Left cardiac atrium (tissue), 4 donors: ENCODE data around the gene TPD52L2. TPM values are rescaled to one million over a fixed set of nuclear protein-coding genes. Genes with fewer than 3 reads are reported as not detected.
"Not testable (repeated sequence)": the region's sequence is repeated elsewhere in the genome, so short reads cannot be mapped to it uniquely, and the experiment has no call there.

ENCODE experiments used
- ATAC-seq, 2 donors: fragments of 200-7000 bp; cut with Tn5 transposase; one replicate each; pipeline ENCODE4 v1.9.1; 2020; ENCODE audit warnings: mild to moderate bottlenecking in 2 of 2, moderate library complexity in 2 of 2
- DNase-seq: peaks from one replicate; pipeline ENCODE4 v3.0.0-alpha.2; 2020
- intact Hi-C, 2 donors: fragments of 100-400 bp; cut with DNase I; formaldehyde crosslinking; loops; one replicate each; pipeline versions ENCODE4 v1.14.1 to v1.15.1; 2022 to 2023
- total RNA-seq, 2 donors: library from RNA; stranded (reverse); fragmentation: NEBNext Ultra II Directional; extraction: Animal tissue kit (Norgen Biotek cat#: 25700); gene quantifications; one replicate each; pipeline ENCODE4 v1.2.1, GENCODE V29; 2021
- donor health status: DM: no; HTN: yes; CAD: no.
- donor health status: DM: no; HTN: yes; CAD: no; lungs with severe emphysema.
- donor health status: DM: yes; HTN: yes; CAD: no.
- donor health status: Dilated cardiomyopathy.

Gene TPD52L2
- total RNA-seq, 2 donors from 2014 or later, result 67.5 to 68.7 TPM

- DNase-seq, ATAC-seq, intact Hi-C loops: not testable (repeated sequence)
These were observed 13.5 kb upstream of the TPD52L2 start for GRCh38 chr20:63851548-63851943.

- DNase-seq, intact Hi-C loops, ATAC-seq: not testable (repeated sequence)
These were observed 11.4 kb upstream of the TPD52L2 start for GRCh38 chr20:63853733-63854068.

DNA sequence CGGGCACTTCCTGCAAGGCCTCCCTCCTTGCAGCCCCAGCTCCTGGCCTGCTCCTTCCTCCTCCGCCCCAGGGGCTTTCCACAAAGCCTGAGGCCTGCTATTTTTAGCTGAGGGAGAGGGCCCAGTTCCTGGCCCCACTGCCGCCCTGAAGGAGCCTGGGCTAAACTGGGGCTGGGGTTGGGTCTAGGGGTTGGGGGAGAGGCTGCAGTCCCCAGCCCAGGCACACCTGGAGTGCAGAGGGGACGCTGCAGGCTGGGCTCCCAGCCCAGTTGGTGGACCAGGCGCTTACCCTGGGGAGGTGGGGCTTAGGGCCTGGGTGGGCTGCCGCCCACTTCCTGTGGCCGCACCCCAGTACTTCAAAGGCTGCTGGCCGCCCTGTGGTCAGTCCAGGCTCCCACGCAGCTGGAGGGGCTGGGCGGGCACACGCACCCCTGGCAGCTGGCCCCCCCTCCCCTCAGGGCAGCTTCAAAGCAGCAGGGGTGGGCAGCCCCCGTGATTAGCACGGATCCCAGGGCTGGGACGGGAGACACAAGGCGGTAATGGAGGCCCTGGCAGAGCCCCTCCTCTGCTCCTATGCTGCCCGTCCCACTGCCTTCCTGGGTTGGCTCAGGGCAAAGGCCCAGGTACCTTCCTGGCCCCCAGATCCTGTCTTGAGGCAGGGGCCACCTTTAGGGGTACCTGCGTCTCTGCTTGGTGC is 10.9 kb upstream of the TPD52L2 start:
- DNase-seq, result no peak
- intact Hi-C loops, result no loop called here
- peak; percentile 41 to 49 for ATAC-seq

DNA sequence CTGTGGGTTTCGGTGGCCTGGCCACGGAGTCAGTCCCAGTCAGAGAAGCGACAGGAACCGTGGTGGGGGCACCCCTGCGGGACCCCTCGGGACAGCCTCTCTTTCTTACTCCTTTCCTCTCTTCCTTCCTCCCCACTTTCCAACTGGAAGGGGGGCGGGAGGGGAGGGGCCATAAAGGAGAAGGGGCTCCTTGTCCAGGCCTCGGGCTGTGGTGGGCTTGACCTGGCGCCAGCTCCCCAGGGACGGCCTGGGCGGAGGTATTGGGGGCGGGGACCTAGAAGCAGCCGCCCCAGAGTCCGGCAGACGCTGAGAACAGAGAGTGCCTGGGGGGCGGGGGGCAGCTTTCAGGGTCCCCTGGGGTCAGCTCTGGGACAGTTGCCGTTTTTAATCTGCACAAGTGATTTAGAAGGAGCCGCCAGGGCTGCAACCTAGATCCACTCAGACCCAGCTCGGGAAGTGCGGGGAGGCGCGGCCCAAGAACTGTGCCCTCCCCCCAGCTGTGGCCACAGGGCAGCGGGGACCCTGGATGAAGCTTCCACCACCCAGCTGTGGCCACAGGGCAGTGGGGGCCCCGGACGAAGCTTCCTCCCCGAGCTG is 10.2 kb upstream of the TPD52L2 start:
- ATAC-seq (peak; percentile 25), DNase-seq (no peak)
- intact Hi-C loops, result loop anchor here in 1 of 2 donors (5.0 kb wide), 1 partner anchor 33 kb away; no protein-coding TSS in a partner anchor

DNA sequence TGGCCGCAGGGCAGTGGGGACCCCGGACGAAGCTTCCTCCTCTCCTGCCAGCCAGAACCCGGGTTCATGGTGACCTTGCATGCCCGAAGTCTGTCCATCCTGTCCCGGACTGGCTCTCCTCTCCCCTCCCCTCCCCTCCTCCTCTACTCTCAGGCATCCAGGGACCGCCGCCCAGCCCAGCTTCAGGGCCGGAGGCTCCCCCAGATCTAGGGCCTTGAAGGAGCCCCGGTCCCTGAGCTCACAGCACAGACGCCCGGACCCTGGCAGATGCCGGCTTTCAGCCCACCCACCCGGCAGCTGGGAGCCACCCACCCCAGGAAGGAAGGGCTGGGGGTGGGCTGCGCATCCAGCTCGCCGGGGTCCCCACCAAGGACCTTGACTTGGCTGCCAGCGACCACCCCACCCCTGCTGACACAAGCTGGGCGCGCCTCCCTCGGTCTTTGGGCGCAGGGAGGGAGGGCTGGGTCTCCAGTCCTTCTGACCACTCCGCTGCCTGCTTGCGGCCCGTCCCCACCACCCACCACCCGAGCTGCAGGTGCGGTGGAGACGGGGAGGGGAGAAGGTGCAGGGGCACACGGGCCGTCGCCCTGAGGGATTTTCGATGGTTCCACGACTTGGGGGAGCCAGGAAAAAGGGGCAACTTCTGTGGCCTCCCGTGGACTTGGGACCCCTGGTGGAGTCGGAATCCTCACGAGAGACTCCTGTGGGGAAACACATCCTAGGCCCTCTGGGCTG is 9.5 kb upstream of the TPD52L2 start:
- ATAC-seq, result peak; percentile 2
- intact Hi-C loops, result loop anchor here in 1 of 2 donors (5.0 kb wide), 1 partner anchor 33 kb away; no protein-coding TSS in a partner anchor
- DNase-seq, result no peak

- intact Hi-C loops, result loop anchor here in 1 of 2 donors (5.0 kb wide), 1 partner anchor 34 kb away; no protein-coding TSS in a partner anchor
- ATAC-seq (no peak), DNase-seq (no peak)
These were observed 9.0 kb upstream of the TPD52L2 start for GRCh38 chr20:63856098-63856511.

GRCh38 chr20:63857764-63858392 is 7.2 kb upstream of the TPD52L2 start:
- ATAC-seq (peak; percentile 6 to 14), DNase-seq (no peak)
- intact Hi-C loops, result loop anchor here in 1 of 2 donors (5.0 kb wide), 1 partner anchor 36 kb away; no protein-coding TSS in a partner anchor

DNA sequence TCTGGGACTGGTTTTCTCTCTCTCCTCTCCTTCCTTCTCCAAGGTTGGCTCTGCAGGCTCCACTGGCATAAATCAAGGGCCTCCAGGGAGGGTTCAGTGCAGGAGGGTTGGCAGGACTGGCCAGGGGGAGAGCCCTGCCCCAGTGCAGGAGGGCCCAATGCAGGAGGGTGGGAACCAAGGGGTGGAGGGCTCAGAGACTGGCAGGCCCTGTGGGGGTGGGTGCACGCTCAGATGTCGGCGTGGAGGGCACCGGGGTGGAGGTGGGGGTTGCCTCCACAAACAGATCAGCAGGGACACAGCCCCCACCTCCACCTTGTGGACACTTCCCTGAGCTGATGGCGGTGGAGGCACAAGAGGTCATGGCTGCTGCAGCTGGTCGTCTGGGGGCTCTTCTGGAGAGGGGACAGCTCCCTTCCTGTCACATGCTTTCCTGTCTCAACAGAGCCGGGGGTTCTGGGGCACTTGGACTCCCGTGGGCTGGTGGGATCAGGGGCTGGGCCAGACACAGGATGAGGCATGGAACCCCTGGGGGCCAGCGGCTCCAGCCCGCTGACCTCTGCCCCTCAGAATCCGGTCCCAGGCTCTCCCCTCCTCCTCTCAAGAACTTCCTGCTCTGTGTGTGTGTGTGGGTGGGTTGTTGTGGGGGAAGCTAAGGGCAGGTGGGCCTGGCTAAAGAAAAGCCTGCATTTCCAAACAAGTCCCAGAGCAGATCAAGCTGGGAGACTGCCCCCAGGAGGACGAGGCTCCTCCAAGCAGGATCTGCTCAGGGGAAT is 6.5 kb upstream of the TPD52L2 start:
- DNase-seq, result peak; percentile 64
- ATAC-seq, result peak; percentile 32 to 42
- intact Hi-C loops, result loop anchor here in 1 of 2 donors (5.0 kb wide), 1 partner anchor 36 kb away; no protein-coding TSS in a partner anchor

DNA sequence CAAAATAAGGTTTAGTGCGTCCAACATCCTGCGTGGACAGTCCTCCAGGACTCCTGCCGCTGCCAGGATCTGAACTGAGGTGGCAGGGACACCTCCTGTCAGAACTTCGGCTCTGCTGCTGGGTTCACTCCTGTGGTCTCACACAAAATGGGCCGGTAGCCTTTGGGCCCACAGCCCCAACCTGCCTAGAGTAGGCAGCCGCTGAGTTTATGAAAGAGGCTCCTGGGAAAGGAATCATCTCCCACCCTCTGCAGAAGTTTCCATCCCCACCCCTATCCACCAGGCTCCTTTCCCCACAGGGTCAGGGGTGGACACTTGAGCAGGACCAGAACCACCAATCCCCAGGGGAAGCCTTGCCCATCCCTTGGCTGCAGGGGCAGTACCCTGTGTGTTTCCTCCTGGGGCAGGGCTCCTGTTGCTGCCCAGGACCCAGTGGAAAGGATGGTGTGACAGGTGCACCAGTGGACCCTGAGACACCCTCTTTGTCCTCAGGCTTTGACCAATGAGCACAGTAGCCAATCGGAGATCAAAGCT is 5.8 kb upstream of the TPD52L2 start:
- intact Hi-C loops, result loop anchor here in 1 of 2 donors (5.0 kb wide), 1 partner anchor 37 kb away; no protein-coding TSS in a partner anchor
- ATAC-seq (no peak), DNase-seq (no peak)

GRCh38 chr20:63860325-63861051 is 4.6 kb upstream of the TPD52L2 start:
- DNase-seq (no peak), ATAC-seq (no peak)
- intact Hi-C loops, result loop anchor here (5.0 kb wide), 2 partner anchors 73 to 83 kb away; no protein-coding TSS in a partner anchor

DNA sequence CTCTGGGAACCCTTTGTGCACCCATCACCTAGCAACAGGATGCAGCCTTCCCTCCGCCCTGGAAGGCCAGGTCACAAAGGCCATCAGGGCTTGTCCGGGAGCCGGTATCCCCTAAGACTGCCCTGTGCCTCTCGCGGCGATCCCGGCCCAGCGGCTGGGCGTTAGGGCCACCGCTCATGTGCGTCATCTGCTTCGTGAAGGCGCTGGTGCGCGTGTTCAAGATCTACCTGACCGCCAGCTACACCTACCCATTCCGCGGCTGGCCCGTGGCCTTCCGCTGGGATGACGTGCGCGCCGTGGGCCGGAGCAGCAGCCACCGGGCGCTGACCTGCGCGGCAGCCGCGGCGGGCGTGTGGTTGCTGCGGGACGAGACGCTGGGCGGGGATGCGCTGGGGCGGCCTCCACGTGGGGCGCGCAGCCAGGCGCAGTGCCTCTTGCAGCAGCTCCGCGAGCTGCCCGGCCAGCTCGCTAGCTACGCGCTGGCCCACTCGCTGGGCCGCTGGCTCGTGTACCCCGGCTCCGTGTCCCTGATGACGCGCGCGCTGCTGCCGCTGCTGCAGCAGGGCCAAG is 3.6 kb upstream of the TPD52L2 start, which contains the start of gene ABHD16B:
ABHD16B (plus strand) TSS at position 134 of the 570 bp plus-strand sequence; CDS start at position 177, 43 bp downstream.
- DNase-seq (no peak), ATAC-seq (no peak)
- intact Hi-C loops, result loop anchor here (5.0 kb wide), 2 partner anchors 74 to 84 kb away; no protein-coding TSS in a partner anchor

DNA sequence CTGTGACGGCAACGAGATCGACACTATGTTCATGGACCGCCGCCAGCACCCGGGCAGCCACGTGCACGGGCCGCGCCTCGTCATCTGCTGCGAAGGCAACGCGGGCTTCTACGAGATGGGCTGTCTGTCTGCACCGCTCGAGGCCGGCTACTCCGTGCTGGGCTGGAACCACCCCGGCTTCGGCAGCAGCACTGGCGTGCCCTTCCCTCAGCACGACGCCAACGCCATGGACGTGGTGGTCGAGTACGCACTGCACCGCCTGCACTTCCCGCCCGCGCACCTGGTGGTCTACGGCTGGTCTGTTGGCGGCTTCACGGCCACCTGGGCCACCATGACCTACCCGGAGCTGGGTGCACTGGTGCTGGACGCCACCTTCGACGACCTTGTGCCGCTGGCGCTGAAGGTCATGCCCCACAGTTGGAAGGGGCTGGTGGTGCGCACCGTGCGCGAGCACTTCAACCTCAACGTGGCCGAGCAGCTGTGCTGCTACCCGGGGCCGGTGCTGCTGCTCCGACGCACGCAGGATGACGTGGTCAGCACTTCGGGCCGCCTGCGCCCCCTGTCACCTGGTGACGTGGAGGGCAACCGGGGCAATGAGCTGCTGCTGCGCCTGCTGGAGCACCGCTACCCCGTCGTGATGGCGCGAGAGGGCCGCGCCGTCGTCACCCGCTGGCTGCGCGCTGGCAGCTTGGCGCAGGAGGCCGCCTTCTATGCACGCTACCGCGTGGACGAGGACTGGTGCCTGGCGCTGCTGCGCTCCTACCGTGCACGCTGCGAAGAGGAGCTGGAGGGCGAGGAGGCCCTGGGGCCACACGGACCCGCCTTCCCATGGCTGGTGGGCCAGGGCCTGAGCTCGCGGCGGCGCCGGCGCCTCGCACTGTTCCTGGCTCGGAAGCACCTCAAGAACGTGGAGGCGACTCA is 2.8 kb upstream of the TPD52L2 start:
- ATAC-seq (no peak), DNase-seq (no peak)
- intact Hi-C loops, result loop anchor here (5.0 kb wide), 2 partner anchors 75 to 85 kb away; no protein-coding TSS in a partner anchor

DNA sequence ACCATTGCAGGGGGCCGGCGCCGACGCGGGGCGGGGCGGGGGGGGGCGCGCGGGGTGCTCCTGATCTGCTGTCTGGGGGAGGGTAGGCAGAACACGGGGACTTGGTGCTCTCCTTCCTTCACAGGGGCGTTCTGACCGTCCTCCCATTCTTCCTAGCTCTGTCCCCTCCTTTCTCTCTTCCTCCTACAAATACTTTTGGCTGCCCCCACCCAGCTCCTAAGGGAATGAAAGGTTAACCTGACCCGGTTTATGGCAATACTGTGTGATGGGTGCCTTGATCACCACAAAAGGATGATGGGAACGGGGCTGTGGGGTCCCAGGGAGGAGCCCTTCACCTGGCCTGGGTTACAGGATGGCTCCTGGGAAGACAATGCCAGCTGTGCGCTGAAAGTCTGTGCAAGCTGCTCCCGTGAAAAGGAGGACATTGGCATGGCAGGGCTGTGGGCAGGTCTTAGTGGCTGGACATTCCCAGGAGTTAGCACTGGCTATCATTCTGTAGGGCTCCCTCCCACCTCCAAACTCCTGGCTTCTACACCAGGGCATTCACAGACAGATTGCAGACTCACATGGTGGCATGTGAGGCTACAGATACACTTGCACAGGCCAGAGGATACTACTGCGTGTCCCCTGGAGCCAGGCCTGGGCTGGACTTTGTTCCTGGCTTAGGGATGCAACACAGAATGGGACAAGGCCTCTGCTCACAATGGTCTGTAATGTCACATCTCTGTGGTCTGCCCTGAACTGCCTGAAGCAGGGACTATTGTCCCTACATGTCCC is 1.9 kb upstream of the TPD52L2 start:
- no peak for ATAC-seq
- intact Hi-C loops, result loop anchor here (5.0 kb wide), 2 partner anchors 76 to 86 kb away; no protein-coding TSS in a partner anchor
- no peak for DNase-seq

- intact Hi-C loops, result loop anchor here (5.0 kb wide), 2 partner anchors 77 to 87 kb away; no protein-coding TSS in a partner anchor
- peak; percentile 83 to 84 for ATAC-seq
These were observed 1.1 kb upstream of the TPD52L2 start for GRCh38 chr20:63863798-63864544.

More at GRCh38 chr20:63863798-63864544, 1.1 kb upstream of the TPD52L2 start:
- peak; percentile 90 for DNase-seq
